Keratinocyte (primary cell): ENCODE results near the gene RAET1E.

ENCODE experiments used
- EZH2 ChIP-seq: IDR thresholded peaks from one replicate; pipeline ENCODE4 v1.6.1; 2012; ENCODE audit warnings: inconsistent platforms, mild to moderate bottlenecking, low read length, moderate library complexity
- TF ChIP-seq, protein P1 (sequence below), 3 experiments: IDR thresholded peaks in 1 of 3; conservative IDR thresholded peaks in 1 of 3; optimal IDR thresholded peaks in 1 of 3; 2 replicates in 2 of 3; 3 replicates in 1 of 3; pipeline versions ENCODE3 to v1.5.1; 2011; ENCODE audit warnings: low read length in 3 of 3, mild to moderate bottlenecking in 3 of 3, moderate library complexity in 2 of 3, control low read depth in 1 of 3, inconsistent platforms in 1 of 3; ENCODE audit not compliant: insufficient read depth in 2 of 3; ENCODE audit errors: extremely low read depth in 1 of 3

DNA sequence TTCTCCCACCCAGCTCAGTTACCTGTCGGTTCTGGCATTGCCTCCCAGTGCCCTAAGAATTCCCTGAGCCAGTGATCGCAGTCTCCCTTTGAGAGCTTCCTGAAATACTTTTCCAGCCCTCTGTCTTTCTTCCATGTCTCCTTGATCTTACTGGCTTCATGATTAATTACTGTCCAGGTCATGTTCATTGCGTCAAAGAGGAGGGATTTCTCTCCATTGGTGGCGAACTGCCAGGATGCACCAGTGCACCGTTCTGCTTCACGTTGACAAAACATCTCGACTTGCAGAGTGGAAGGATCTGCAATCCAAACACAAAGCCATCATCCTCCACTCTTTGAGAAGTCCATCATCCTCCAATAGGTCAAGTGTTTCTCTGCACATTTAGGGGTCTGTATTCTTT is 8.6 kb downstream of the RAET1E start:
- TF ChIP-seq EZH2: no peak
- TF ChIP-seq, protein P1, sequence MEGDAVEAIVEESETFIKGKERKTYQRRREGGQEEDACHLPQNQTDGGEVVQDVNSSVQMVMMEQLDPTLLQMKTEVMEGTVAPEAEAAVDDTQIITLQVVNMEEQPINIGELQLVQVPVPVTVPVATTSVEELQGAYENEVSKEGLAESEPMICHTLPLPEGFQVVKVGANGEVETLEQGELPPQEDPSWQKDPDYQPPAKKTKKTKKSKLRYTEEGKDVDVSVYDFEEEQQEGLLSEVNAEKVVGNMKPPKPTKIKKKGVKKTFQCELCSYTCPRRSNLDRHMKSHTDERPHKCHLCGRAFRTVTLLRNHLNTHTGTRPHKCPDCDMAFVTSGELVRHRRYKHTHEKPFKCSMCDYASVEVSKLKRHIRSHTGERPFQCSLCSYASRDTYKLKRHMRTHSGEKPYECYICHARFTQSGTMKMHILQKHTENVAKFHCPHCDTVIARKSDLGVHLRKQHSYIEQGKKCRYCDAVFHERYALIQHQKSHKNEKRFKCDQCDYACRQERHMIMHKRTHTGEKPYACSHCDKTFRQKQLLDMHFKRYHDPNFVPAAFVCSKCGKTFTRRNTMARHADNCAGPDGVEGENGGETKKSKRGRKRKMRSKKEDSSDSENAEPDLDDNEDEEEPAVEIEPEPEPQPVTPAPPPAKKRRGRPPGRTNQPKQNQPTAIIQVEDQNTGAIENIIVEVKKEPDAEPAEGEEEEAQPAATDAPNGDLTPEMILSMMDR (optimal IDR thresholded peaks at IDR 0.05 in 1 of 3, IDR thresholded peaks at IDR 0.05 in 1 of 3, conservative IDR thresholded peaks at IDR 0.05 in 1 of 3; ENCODE audit: extremely low read depth in 1 of 3, insufficient read depth in 2 of 3, low read length in 3 of 3): no peak
